ES-I3 (cell line): ENCODE measurements around the gene RABGAP1.

Experiments
- H3K36me3 ChIP-seq: 2 replicates; pipeline ENCODE4 v1.6.1; 2013; ENCODE audit warnings: mild to moderate bottlenecking, low read length, control low read depth, moderate library complexity; ENCODE audit not compliant: insufficient read depth
- H3K4me1 ChIP-seq: 2 replicates; pipeline ENCODE4 v1.6.1; 2013; ENCODE audit warnings: mild to moderate bottlenecking, control low read depth, low read length; ENCODE audit not compliant: insufficient read depth
- H3K9ac ChIP-seq: 2 replicates; pipeline ENCODE4 v1.6.1; 2013; ENCODE audit warnings: low read depth, mild to moderate bottlenecking, low read length, moderate library complexity
- H3K9me3 ChIP-seq: 2 replicates; pipeline ENCODE4 v1.6.1; 2013; ENCODE audit warnings: mild to moderate bottlenecking, low read length, moderate library complexity; ENCODE audit not compliant: control insufficient read depth, insufficient read depth

RABGAP1 gene

DNA sequence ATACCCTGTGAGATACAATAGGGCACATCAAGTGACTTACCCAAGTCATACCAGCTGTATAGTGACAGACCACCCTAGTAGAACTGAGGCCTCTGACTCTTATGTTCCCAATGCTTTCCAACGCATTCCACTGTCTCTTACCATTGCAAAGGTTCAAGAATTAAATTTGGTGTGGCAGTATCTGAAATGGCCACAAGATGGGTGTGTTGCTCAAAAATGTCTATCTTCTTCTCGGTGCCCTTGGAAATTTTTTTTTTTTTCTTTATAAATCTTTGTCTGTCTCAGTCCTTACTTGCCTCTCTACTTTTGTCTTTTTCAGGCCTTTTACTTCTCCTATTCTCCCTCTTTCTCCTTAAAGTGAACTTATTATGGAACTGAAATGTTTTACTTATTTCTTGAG lies 141.0 kb downstream of the RABGAP1 start:
- Histone ChIP-seq H3K9me3 (no peaks in the 10 kb centered on the region), H3K4me1 (no peaks in the 10 kb centered on the region), H3K9ac (no peak overlapping the region), H3K36me3 (0 out of 2 replicates have a peak, but pooled peaks cover 3% of the 10 kb centered on the region)

DNA sequence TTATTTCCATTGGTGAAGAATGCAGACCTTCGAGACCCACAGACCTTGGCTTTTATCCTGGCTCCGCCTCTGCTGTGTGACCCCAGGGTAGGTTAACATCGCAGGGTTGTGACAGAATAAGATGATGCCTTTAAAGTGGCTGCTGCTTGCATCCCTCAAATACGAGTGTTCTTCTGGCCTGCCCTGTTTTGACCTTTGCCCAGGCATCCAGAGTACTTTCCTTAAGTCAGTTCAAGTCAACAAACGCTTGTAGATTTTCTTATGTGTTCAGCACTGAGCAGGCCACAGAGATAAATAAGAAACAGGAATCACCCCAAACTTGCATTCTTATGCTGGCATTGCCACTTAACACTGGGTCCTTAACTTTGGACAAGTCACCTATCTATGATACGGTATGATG lies 142.9 kb downstream of the RABGAP1 start:
- H3K9ac ChIP-seq = no peak overlapping the region
- no peaks in the 10 kb centered on the region for H3K9me3 ChIP-seq
- 0 out of 2 replicates have a peak, but pooled peaks cover 3% of the 10 kb centered on the region for H3K36me3 ChIP-seq
- H3K4me1 ChIP-seq = no peaks in the 10 kb centered on the region

DNA sequence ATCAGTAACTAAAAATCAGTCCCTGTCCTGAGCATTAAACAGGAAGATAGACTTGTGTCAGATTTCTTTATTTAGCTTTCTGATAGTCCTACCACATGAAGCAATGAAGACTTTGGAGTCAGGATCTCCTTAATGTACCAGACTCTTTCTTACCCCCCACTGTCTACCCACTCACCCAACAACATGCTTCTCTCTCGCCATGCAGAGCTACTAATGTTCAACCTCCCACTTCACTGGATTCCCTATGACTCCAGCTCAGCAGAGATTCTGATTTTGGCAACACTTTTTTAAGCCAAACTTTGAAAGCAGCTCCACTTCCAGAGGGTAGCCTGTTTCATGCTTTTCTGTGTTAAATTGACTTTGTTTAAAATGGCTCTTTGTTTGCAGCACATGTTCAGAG lies 143.4 kb downstream of the RABGAP1 start:
- 0 out of 2 replicates have a peak, but pooled peaks cover 3% of the 10 kb centered on the region for H3K36me3 ChIP-seq
- H3K9ac ChIP-seq = no peak overlapping the region
- H3K4me1 ChIP-seq = no peaks in the 10 kb centered on the region

DNA sequence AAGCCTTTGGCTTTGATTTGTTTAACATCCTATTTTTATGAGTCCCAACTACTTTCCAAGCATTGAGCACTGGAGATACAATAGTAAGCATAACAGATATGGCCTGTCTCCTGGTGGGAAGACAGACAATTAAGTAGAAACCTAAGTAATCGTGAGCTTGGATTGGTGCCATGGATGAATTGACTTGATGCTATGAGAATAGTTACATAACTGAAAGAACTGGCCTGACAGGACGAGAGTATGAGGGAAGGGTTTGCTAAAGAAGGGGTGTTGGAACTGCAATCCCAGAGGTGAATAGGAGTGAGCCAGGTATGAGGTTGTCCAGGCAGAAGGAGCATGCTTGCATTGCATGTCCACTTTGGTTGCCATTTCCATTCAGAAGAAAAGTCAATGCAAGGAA lies 145.1 kb downstream of the RABGAP1 start:
- Histone ChIP-seq H3K36me3 (peaks cover 10% of the 10 kb centered on the region), H3K9me3 (no peaks in the 10 kb centered on the region), H3K9ac (no peak overlapping the region), H3K4me1 (no peaks in the 10 kb centered on the region)

More for the DNA sequence above, 143.4 kb downstream of the RABGAP1 start:
- H3K9me3 ChIP-seq = no peaks in the 10 kb centered on the region

DNA sequence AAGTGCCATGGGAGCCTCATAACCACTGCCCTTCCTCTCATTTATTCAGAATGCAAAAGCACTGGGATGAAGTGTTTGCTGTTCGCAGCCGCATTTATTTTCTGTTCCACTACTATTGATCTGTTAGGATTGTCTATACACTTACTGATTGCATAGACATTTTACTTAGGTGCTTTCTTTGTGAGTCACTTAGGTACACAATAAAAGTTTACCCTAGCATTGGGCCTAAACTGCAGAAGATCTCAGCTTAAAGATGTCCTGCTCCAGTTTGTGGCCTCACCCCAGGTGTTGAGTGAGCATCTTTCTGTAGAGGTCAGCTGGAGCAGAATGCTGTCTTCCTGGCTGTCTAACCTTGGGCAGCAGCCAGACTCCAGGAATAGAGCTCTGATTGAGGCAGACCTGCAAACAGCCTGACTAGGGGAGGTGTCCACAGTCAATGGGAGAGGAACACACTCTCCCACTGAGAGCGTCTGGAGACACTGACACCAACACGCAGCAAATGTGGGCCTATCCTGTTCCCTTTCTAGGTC lies 146.6 kb downstream of the RABGAP1 start:
- Histone ChIP-seq H3K4me1 (no peaks in the 10 kb centered on the region), H3K9me3 (no peaks in the 10 kb centered on the region), H3K36me3 (peaks cover 22% of the 10 kb centered on the region), H3K9ac (no peak overlapping the region)

DNA sequence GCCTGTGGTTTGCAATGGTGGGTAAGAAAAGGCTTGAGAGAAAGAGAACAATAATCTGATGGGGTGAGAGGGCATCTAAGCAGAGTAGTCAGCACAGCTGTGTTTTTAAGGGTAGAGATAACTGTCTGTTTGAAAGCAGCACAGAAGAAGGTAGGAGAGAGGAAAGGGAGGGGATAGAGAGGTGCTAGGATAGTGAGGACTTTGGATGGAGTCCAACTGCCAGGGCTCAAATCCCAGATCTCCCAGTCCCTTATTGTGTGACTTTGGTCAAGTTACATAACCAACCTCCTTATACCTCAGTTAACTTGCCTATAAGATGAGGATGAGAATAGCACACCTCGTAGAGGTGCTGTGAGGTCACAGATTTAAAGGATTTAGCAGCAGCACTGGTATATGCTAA lies 148.2 kb downstream of the RABGAP1 start:
- Histone ChIP-seq H3K9me3 (no peaks in the 10 kb centered on the region), H3K36me3 (peaks cover 22% of the 10 kb centered on the region), H3K4me1 (no peaks in the 10 kb centered on the region), H3K9ac (no peak overlapping the region)

DNA sequence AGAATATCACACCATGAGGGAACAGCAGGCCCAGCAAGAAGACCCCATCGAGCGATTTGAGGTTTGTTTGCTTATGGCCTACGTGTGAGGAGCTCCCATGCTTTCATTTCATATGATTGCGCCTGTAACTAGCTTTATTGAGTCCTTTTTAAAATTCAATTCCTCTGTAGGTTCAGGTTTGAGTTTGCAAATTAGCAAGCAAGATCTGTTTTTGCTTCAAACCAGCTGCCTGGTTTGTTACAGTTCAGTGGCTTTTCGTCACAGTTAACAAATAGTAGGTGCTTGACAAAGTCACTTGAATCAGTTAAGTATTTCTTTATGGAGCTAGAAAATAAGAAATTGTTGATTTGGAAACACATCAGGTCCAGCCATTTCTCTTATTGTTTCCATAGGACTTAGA lies 149.0 kb downstream of the RABGAP1 start:
- H3K4me1 ChIP-seq = no peaks in the 10 kb centered on the region
- H3K36me3 ChIP-seq = peaks cover 22% of the 10 kb centered on the region
- no peak overlapping the region for H3K9ac ChIP-seq
- H3K9me3 ChIP-seq = no peaks in the 10 kb centered on the region

DNA sequence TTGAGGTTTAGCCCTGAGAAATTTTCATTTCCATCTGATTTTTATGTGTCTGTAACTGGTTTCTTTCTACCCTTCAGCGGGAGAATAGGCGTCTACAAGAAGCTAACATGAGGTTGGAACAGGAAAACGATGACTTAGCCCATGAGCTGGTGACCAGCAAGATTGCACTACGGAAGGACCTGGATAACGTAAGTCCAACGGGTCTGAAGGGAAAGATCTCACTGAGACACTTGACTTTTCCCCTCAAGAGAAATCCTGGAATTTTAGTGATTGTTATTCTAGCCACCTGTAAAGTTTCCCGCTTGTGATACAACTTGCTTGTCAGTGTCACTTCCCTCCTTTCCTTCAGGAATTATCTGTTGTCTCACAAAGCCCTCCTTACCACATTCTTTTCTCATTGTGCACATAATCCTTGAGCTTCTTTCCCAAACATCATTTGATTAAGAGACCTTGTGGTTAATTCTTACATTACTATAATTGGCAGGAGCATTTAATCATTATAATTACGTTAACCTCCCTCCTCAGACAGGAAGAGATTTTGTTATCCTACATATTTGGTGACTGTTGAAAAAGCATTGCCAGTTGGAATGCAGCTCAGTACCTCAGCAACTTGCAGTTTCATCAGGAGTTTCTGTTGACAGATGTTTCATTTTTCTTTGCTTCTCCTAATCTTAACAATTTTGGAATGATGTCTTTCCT lies 149.5 kb downstream of the RABGAP1 start:
- Histone ChIP-seq H3K9ac (no peak overlapping the region), H3K36me3 (peaks cover 22% of the 10 kb centered on the region), H3K9me3 (no peaks in the 10 kb centered on the region), H3K4me1 (no peaks in the 10 kb centered on the region)

DNA sequence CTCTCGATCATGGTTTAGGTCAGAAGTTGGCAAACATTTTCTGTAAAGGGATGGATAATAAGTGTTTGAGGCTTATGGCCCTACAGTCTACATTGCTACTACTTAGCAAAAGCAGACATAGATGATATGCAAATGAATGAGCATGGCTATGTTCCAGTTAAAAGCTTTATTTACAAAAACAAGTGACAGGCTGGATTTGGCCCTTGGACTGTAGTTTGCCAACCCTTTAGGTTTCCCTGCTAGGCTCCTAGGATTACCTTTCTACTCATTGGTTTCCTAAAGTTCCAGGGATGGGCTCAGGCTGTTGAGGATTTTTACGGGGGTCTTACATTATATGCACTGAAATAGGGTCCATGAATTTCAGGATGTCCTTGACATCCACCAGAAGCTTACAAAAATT lies 150.1 kb downstream of the RABGAP1 start:
- no peaks in the 10 kb centered on the region for H3K4me1 ChIP-seq
- H3K9ac ChIP-seq = no peak overlapping the region
- H3K36me3 ChIP-seq = peaks cover 22% of the 10 kb centered on the region
- no peaks in the 10 kb centered on the region for H3K9me3 ChIP-seq

DNA sequence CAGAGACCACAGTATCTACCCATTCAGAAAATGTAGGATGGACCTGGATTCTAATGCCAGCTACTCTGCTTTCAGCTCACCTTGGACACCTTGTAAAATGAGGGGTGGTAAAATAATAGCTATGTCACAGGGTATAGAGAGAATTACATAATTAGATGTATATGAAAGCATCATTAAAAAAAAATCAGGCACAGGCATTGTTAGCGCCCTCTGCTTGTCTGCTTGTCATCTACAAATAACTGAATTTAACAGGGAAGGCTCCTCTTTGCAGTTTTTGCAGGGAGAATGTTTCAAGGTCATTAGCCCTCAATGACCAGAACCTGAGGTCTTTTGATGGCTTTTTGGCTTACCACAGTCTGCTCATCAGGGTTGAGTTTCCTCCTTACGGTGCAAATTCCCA lies 150.6 kb downstream of the RABGAP1 start:
- Histone ChIP-seq H3K36me3 (peaks cover 22% of the 10 kb centered on the region), H3K9me3 (no peaks in the 10 kb centered on the region), H3K9ac (no peak overlapping the region), H3K4me1 (no peaks in the 10 kb centered on the region)

DNA sequence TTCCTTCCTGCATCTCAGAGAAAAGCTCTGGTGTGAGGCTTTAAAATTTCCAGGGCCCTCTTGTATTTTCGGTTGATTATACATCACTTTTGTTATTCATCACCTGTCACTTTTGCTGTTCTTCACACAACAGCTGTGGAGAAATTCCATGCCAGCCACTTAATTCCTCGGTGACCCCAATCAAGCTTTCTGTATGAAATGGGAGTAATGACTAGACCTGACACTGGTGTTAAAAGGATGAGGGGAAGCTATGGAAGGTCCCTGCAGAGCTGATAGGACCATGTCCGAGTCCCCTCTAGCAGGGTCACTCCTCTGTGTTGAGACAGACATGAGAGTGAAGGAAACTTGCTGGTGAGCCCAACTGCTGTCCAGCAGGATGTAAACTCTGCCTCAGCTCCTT lies 152.3 kb downstream of the RABGAP1 start:
- Histone ChIP-seq H3K9me3 (no peaks in the 10 kb centered on the region), H3K4me1 (peaks cover 12% of the 10 kb centered on the region), H3K36me3 (peaks cover 22% of the 10 kb centered on the region), H3K9ac (no peak overlapping the region)

DNA sequence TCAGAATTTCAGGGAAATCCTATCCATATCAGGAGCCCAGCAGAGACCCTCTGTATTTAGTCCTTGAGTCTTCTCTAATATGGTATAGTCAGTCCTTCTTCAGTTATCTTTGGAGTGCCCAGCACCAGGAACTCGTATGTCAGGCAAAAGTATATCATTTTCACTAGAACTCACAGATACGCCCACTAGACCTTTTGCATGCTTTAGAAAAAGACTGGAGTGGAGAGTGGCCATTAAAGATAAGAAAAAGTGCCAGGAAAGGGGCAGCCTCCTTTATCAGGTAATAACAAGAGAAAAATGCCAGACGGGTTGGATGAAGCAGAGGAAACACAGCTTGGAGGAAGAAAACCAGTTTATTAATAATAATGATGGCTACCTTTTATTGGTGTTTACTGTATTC lies 156.2 kb downstream of the RABGAP1 start:
- Histone ChIP-seq H3K9me3 (no peaks in the 10 kb centered on the region), H3K9ac (no peak overlapping the region), H3K4me1 (peaks cover 15% of the 10 kb centered on the region), H3K36me3 (peaks cover 21% of the 10 kb centered on the region)

DNA sequence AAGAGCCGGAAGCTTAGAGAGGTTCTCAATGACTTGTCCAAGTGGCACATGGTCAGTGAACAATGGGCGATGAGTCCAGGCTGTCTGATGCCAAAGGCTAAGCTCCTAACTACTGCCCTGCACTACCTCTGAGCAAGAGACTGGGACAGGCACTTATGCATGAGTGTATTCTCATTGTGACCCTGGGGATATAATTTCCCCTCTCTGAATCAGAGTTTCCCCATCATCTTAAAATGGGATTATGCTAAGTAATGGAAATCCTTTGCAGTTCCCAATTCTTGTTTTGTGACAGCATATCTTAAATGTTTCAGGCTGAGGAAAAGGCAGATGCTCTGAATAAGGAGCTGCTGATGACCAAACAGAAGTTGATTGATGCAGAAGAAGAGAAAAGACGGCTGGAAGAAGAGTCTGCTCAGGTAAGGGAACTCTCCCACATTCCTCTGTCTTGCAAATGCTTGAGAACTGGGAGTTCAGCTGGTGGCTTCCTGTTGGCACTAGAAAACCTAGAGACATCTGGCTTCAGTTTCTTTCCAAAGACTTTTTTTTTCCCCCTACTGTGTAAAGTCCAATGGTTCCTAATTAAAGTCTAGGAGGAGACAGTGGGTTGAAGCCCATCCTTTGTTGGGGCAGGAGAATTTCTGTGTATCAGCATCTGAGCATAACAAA lies 156.7 kb downstream of the RABGAP1 start:
- H3K9ac ChIP-seq = no peak overlapping the region
- no peaks in the 10 kb centered on the region for H3K9me3 ChIP-seq
- H3K36me3 ChIP-seq = peaks cover 19% of the 10 kb centered on the region
- peaks cover 15% of the 10 kb centered on the region for H3K4me1 ChIP-seq

DNA sequence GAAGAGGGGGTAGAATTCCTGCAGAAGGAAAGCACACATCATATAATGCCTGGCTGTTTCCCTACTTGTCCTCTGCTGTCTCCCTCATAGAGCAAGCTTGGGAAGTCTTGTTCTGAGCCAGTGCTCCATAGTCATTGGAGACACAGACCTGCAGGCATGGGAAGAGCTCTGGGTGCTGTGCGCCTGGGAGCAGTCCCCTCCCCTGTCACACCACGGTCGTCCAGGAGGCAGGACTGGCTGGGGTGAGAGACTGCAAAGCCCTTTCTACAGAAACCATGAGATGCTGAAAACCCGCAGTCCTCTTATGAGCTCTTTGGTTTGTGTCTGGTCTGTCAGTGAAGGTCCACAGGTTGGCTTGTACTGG lies 157.3 kb downstream of the RABGAP1 start:
- no peak overlapping the region for H3K9ac ChIP-seq
- H3K4me1 ChIP-seq = peaks cover 15% of the 10 kb centered on the region
- no peaks in the 10 kb centered on the region for H3K9me3 ChIP-seq
- H3K36me3 ChIP-seq = peaks cover 17% of the 10 kb centered on the region

DNA sequence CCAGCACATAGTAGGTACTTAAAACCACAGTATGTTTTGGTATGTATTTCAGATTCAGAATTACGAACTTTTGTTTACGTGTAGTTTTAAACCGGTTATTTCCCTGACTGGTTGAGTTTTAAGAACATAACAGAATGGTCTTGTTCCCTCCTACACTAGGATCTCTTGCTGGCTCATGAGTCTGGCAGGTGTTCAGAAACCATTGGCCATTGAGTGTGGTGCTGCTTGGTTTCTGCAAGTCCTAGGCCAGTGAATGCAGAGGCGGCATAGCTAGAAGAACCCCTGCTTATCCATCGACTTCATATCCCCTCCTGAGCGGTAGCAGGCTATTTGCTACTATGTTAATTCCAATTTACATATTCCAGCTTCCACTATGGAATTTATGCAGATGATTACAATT lies 158.2 kb downstream of the RABGAP1 start:
- H3K4me1 ChIP-seq = peaks cover 15% of the 10 kb centered on the region
- H3K9ac ChIP-seq = no peak overlapping the region
- H3K36me3 ChIP-seq = peaks cover 17% of the 10 kb centered on the region
- no peaks in the 10 kb centered on the region for H3K9me3 ChIP-seq
